Tibial nerve (tissue), 3 donors: ENCODE measurements around the gene RAB6D.
"Not testable (repeated sequence)": the region's sequence is repeated elsewhere in the genome, so short reads cannot be mapped to it uniquely, and the experiment has no call there.

Source experiments
- CTCF ChIP-seq, 5 experiments: fragments of 200-600 bp in 3 of 5; fragments of 450-650 bp in 2 of 5; sonication (generic) in 3 of 5; IDR thresholded peaks; one replicate each; pipeline ENCODE4 v1.5.1; 2016 to 2019; ENCODE audit warnings: antibody characterized with exemption in 5 of 5, mild to moderate bottlenecking in 3 of 5, moderate library complexity in 2 of 5
- POLR2A ChIP-seq, 2 donors: fragments of 450-650 bp; IDR thresholded peaks; one replicate each; pipeline ENCODE4 v1.6.1; 2017; ENCODE audit warnings: antibody characterized with exemption in 2 of 2, mild to moderate bottlenecking in 2 of 2, moderate library complexity in 2 of 2

GRCh38 chr2:131339307-131339706 lies 24.7 kb downstream of the RAB6D start:
- TF ChIP-seq CTCF, POLR2A (IDR thresholded peaks at IDR 0.05): not testable (repeated sequence)
